ENCODE measurements around the gene PLXNA3. TPM values are rescaled to one million over a fixed set of nuclear protein-coding genes. Genes with fewer than 3 reads are reported as not detected.

Gene PLXNA3
- total and polyA plus RNA-seq, 2 experiments from 2014 or later, result 2.7 to 5.4 TPM

GRCh38 chrX:154519389-154519788 lies 61.3 kb downstream of the PLXNA3 start (continued):
- TF ChIP-seq CTCF (conservative IDR thresholded peaks at IDR 0.05; ENCODE audit: low read depth in 2 of 2) (no peak), ZNF114 (CRISPR knock-in tag; IDR thresholded peaks at IDR 0.05) (no peak), REST (IDR thresholded peaks at IDR 0.05; ENCODE audit: unreplicated experiment) (no peak)

GRCh38 chrX:154525606-154526490 lies 67.8 kb downstream of the PLXNA3 start:
- no peaks in the 10 kb centered on the region for H3F3A ChIP-seq (replicated peaks; ENCODE audit: low read depth)
- no peaks in the 10 kb centered on the region for H3K36me3 ChIP-seq (ENCODE audit: insufficient read depth)
- H3K79me2 ChIP-seq (replicated peaks; ENCODE audit: insufficient read depth), result no peaks in the 10 kb centered on the region
- H4K20me1 ChIP-seq (replicated peaks; ENCODE audit: insufficient read depth), result no peaks in the 10 kb centered on the region
- Mint-ChIP-seq H3K27me3 (ENCODE audit: insufficient read depth, low read depth, poor library complexity) (peaks cover 30% of the 10 kb centered on the region), H3K9me3 (0 out of 3 replicates have a peak, but pooled peaks cover 3% of the 10 kb centered on the region), H3K27ac (no peak overlapping the region), H3K4me1 (peaks cover 3% of the 10 kb centered on the region), H3K36me3 (ENCODE audit: low read depth) (peaks cover under 1% of the 10 kb centered on the region; the same call in 1 of the 3 replicates), H3K4me3 (no peak overlapping the region)
- H2AFZ ChIP-seq, result no peak overlapping the region
- no peak for ATAC-seq
- no peak overlapping the region for H3K27ac ChIP-seq (ENCODE audit: low read depth)
- no peak overlapping the region for H3K4me3 ChIP-seq
- DNase-seq (ENCODE audit: low spot score), result no peak
- no peaks in the 10 kb centered on the region for H3K4me1 ChIP-seq (ENCODE audit: insufficient read depth)
- H3K4me2 ChIP-seq, result no peak overlapping the region
- no peaks in the 10 kb centered on the region for H3K9me2 ChIP-seq (ENCODE audit: insufficient read depth)
- H3K27me3 ChIP-seq (ENCODE audit: insufficient read depth), result peaks cover 43% of the 10 kb centered on the region
- TF ChIP-seq STAT1 (IDR thresholded peaks at IDR 0.05; ENCODE audit: unreplicated experiment), result no peak
- TF ChIP-seq ZNF331 (CRISPR knock-in tag; IDR thresholded peaks at IDR 0.05; ENCODE audit: low read depth), result no peak
- TF ChIP-seq REST (IDR thresholded peaks at IDR 0.05; ENCODE audit: unreplicated experiment), result no peak
- TF ChIP-seq JUNB (IDR thresholded peaks at IDR 0.05; ENCODE audit: unreplicated experiment), result no peak
- no peak for TF ChIP-seq ZNF462 (CRISPR knock-in tag; IDR thresholded peaks at IDR 0.05)

Measured in GM23338 (cell line).